ENCODE results near the gene TCF7L2. TPM values are rescaled to one million over a fixed set of nuclear protein-coding genes. Genes with fewer than 3 reads are reported as not detected.

Gene TCF7L2
- total and polyA plus RNA-seq, 9 of the 15 experiments (the other 6 are each of a cell fraction or from before 2014, with no cell fraction given), result 0.32 to 2.8 (median 0.92) TPM

DNA sequence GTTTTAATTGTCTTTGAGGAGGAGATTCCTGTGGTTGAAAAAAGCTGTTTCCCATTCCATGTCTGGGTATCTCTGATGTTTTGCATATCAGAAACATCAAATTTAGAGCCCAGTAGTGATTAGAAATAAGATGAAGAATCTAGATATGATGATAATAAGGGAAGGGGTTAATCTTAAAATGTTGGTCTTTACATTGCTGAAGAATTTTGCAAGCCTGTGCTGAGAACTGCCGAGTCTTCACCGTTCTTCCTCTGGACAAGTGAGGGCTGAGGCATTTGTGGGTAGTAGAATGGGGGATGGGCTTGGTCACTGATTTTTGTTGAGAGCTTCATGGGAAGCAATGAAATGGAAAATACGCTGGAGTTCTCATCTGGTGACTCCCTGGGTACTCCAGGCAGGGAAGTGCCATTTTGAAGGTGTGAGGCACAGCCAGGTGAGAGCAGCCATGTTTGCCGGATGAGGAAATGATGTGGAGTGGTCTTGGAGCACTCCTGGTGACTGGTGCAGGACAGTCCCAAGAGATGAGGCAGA, 10.2 kb downstream of the TCF7L2 start:
- no peak for ATAC-seq
- Histone ChIP-seq H3K36me3 (ENCODE audit: control insufficient read depth, insufficient read depth, low read length) (no peaks in the 10 kb centered on the region), H3K9me3 (replicated peaks; ENCODE audit: control insufficient read depth, insufficient read depth, low read depth, low read length) (no peaks in the 10 kb centered on the region), H3K79me2 (ENCODE audit: control insufficient read depth, insufficient read depth, low read length) (no peaks in the 10 kb centered on the region), H3K4me2 (ENCODE audit: insufficient read depth, low read length) (no peak overlapping the region), H2AFZ (ENCODE audit: low read depth, low read length) (no peak overlapping the region), H3K27ac (ENCODE audit: extremely low read depth, low read depth, low read length) (no peak overlapping the region), H3K4me1 (replicated peaks in 1 of 2; ENCODE audit: control insufficient read depth in 2 of 2, insufficient read depth in 2 of 2, low read length in 2 of 2) (peaks cover 0 to 13% of the 10 kb centered on the region in 2 experiments; a peak in 3 of 5 replicates), H3K9ac (ENCODE audit: insufficient read depth in 1 of 2, low read depth in 2 of 2, low read length in 2 of 2) (no peak overlapping the region), H3K9me1 (ENCODE audit: control insufficient read depth, insufficient read depth, low read length) (no peaks in the 10 kb centered on the region), H3K27me3 (ENCODE audit: control insufficient read depth in 2 of 2, insufficient read depth in 2 of 2, low read length in 2 of 2) (no peaks in the 10 kb centered on the region; a peak in 1 of 5 replicates), H3K4me3 (no peak overlapping the region), H4K20me1 (replicated peaks; ENCODE audit: control insufficient read depth, insufficient read depth, low read length) (no peaks in the 10 kb centered on the region)
- no peak for FAIRE-seq
- DNase-seq (ENCODE audit: extremely low read depth in 1 of 4, low spot score in 3 of 4), result no peak
- in situ Hi-C loops (cut with MboI) (no loop called here), intact Hi-C loops (cut with micrococcal nuclease) (no loop called here)
- WGBS (ENCODE audit: insufficient coverage, low coverage, missing lambda C conversion rate), result 36% methylated on average over 4 of the region's 4 CpGs
- TF ChIP-seq NONO (IDR thresholded peaks at IDR 0.05; ENCODE audit: low read depth in 2 of 2, low read length in 1 of 2), result no peak
- TF ChIP-seq, protein P1, sequence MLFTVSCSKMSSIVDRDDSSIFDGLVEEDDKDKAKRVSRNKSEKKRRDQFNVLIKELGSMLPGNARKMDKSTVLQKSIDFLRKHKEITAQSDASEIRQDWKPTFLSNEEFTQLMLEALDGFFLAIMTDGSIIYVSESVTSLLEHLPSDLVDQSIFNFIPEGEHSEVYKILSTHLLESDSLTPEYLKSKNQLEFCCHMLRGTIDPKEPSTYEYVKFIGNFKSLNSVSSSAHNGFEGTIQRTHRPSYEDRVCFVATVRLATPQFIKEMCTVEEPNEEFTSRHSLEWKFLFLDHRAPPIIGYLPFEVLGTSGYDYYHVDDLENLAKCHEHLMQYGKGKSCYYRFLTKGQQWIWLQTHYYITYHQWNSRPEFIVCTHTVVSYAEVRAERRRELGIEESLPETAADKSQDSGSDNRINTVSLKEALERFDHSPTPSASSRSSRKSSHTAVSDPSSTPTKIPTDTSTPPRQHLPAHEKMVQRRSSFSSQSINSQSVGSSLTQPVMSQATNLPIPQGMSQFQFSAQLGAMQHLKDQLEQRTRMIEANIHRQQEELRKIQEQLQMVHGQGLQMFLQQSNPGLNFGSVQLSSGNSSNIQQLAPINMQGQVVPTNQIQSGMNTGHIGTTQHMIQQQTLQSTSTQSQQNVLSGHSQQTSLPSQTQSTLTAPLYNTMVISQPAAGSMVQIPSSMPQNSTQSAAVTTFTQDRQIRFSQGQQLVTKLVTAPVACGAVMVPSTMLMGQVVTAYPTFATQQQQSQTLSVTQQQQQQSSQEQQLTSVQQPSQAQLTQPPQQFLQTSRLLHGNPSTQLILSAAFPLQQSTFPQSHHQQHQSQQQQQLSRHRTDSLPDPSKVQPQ (CRISPR knock-in tag; IDR thresholded peaks at IDR 0.05; ENCODE audit: borderline replicate concordance), result no peak
- TF ChIP-seq RBM39 (optimal IDR thresholded peaks at IDR 0.05; ENCODE audit: low read depth, low read length), result no peak
- no peak for TF ChIP-seq EP400 (IDR thresholded peaks at IDR 0.05)
- no TSS peak for BruUV-seq (replicated peaks)
- ChIA-PET POLR2A (no interaction called here), CTCF (ENCODE audit: low intra/inter-chr PET ratio) (no interaction called here)
